Fibroblast of the aortic adventitia (primary cell): ENCODE measurements around the gene MMP28. TPM values are rescaled to one million over a fixed set of nuclear protein-coding genes. Genes with fewer than 3 reads are reported as not detected.

ENCODE experiments used
- DNase-seq: peaks from one replicate; pipeline ENCODE4 v3.0.0-alpha.2; 2010; ENCODE audit warnings: low read depth
- H3K4me3 ChIP-seq: 2 replicates; pipeline ENCODE4 v1.5.1; 2011; ENCODE audit warnings: low read depth, mild to moderate bottlenecking, control low read depth, low read length, moderate library complexity
- total RNA-seq: library from RNA; depleted of rRNA; stranded (reverse); fragments of >200 nt; gene quantifications from 2 replicates; pipeline ENCODE4 v1.2.3, GENCODE V29; 2012; ENCODE audit warnings: low replicate concordance
- TF ChIP-seq, protein P1 (sequence below): IDR thresholded peaks from 2 replicates; pipeline ENCODE4 v1.5.1; 2011; ENCODE audit warnings: mild to moderate bottlenecking, low read length, control low read depth, inconsistent platforms; ENCODE audit not compliant: insufficient read depth

MMP28 gene, protein sequence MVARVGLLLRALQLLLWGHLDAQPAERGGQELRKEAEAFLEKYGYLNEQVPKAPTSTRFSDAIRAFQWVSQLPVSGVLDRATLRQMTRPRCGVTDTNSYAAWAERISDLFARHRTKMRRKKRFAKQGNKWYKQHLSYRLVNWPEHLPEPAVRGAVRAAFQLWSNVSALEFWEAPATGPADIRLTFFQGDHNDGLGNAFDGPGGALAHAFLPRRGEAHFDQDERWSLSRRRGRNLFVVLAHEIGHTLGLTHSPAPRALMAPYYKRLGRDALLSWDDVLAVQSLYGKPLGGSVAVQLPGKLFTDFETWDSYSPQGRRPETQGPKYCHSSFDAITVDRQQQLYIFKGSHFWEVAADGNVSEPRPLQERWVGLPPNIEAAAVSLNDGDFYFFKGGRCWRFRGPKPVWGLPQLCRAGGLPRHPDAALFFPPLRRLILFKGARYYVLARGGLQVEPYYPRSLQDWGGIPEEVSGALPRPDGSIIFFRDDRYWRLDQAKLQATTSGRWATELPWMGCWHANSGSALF
- total RNA-seq: 0.09 TPM in 1 of 2 replicates, not detected in the other

DNA sequence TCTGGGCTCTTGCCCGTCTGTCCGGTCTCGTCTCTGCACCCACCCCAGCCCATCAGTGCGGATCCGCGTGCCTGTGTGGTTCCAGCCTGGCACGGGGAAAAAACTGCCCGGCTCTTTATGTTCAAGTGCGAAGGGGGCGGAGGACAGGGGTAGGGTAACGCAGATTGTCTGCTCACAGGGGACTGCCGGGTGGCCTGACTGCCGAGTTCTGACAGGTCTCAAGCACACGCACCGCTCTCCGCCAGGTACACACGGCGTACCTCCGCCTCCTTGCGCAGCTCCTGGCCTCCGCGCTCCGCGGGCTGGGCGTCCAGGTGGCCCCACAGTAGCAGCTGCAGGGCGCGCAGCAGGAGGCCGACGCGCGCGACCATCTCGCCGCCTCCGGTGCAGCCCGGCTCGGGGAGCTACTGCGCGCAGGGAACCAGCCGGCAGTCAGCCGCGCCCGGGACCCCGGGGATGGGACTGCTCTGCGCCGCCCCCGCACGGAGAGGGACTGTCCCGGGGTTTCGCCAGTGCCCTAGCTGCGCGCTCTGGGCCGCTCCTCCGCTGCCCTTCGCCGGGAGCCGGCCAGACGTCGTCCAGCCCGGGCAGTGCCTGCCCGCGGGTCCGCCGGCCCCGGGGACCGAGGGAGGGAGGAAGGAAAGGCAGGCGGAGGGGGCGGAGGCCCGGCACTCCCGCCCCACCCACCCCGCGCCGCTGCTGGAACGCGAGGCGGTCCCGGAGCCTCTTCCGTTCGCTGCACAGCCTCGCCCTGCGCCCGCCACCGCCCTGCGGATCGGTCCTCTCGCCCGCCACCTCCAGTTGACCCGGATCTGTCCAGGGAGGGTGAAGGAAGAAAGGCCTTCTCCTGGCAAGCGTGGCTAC lies at the start of gene MMP28:
TSS of gene MMP28 (minus strand) at position 635 of the 864 bp plus-strand sequence. CDS start at position 371, 264 bp downstream.
- TF ChIP-seq, protein P1, sequence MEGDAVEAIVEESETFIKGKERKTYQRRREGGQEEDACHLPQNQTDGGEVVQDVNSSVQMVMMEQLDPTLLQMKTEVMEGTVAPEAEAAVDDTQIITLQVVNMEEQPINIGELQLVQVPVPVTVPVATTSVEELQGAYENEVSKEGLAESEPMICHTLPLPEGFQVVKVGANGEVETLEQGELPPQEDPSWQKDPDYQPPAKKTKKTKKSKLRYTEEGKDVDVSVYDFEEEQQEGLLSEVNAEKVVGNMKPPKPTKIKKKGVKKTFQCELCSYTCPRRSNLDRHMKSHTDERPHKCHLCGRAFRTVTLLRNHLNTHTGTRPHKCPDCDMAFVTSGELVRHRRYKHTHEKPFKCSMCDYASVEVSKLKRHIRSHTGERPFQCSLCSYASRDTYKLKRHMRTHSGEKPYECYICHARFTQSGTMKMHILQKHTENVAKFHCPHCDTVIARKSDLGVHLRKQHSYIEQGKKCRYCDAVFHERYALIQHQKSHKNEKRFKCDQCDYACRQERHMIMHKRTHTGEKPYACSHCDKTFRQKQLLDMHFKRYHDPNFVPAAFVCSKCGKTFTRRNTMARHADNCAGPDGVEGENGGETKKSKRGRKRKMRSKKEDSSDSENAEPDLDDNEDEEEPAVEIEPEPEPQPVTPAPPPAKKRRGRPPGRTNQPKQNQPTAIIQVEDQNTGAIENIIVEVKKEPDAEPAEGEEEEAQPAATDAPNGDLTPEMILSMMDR: no peak
- peak within 1 kb of the TSS; percentile 51 for H3K4me3 ChIP-seq
- no peak for DNase-seq

DNA sequence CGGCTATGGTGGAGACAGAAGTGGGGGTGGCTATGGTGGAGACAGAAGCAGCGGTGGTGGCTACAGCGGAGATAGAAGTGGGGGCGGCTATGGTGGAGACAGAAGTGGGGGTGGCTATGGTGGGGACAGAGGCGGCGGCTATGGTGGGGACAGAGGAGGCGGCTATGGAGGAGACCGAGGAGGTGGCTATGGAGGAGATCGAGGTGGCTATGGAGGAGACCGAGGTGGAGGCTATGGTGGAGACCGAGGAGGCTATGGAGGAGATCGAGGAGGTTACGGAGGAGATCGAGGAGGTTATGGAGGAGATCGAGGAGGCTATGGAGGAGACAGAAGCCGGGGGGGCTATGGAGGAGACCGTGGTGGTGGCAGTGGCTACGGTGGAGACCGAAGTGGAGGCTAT lies 49.1 kb upstream of the MMP28 start:
- DNase-seq: no peak
- TF ChIP-seq, protein P1: no peak
- H3K4me3 ChIP-seq: no peak overlapping the region

DNA sequence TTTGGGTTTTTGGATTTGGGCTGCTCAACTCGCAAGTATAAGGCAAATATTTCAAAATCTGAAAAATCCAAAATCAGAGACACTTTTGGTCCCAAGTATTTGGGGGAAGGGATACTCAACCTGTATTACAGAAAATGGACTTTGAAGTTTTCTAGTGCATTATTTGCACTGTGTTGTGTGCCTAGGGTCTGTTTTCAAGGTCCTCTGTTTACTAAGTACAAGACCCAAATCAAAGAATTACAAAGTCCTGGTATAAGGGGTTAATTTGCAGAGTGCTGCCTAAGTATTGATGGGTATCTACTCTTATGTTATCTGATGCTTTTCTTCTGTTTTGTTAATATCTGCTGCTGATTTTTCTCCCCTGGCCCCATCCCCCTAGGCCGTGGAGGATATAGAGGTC lies 48.3 kb upstream of the MMP28 start:
- TF ChIP-seq, protein P1: no peak
- no peak for DNase-seq
- no peak overlapping the region for H3K4me3 ChIP-seq

DNA sequence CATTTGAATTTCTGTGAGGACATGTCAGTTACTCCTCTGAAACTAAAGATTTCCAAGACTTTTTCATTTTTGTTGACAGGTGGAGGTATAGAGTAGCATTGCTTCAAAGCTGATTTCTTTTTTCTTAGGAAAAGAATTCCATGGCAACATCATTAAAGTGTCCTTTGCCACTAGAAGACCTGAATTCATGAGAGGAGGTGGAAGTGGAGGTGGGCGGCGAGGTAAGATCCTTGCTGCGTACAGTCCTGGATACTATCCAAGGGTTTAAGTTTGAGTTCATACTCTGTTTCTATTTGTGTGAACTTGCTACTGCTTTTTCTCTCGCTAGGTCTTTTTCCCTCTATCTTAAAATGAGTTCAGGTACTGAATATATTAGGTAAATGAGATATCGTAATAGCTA lies 46.8 kb upstream of the MMP28 start:
- H3K4me3 ChIP-seq: no peak overlapping the region
- no peak for DNase-seq
- TF ChIP-seq, protein P1: no peak

DNA sequence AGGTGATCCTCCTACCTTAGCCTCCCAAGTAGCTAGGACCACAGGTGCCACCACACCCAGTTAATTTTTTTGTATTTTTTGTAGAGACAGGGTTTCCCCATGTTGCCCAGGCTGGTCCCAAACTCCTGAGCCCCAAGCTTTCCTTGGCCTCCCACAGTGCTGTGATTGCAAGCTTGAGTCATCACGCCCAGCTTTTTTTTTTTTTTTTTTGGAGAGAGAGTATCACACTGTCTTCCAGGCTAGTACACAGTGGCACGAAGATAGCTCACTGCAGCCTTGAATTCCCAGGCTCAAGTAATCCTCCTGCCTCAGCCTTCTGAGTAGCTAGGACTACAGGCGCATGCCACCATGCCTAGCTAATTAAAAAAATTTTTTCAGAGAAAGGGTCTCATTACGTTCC lies 46.1 kb upstream of the MMP28 start:
- peak; percentile 10 for DNase-seq
- no peak overlapping the region for H3K4me3 ChIP-seq
- TF ChIP-seq, protein P1: no peak

DNA sequence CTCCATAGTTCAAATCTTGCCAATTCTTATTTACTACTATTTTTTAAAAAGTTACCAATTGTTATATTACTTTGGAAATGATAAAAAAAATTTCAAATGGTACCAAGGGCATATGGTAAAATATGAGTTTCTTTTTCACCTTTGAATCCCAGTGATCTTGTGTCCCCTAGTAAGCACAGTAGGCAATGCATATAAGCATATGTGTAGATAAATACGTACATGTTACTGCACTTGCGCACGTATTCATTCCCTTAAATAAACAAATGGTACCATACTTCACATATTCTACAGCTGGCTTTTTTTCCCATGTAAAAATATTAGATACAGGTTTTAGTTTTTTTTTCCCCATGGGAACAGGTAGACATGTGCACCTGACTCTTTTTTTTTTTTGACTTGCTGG lies 45.7 kb upstream of the MMP28 start:
- no peak overlapping the region for H3K4me3 ChIP-seq
- TF ChIP-seq, protein P1: no peak
- no peak for DNase-seq
